Measurements from ENCODE around the gene RXRA.

The RXRA gene

DNA sequence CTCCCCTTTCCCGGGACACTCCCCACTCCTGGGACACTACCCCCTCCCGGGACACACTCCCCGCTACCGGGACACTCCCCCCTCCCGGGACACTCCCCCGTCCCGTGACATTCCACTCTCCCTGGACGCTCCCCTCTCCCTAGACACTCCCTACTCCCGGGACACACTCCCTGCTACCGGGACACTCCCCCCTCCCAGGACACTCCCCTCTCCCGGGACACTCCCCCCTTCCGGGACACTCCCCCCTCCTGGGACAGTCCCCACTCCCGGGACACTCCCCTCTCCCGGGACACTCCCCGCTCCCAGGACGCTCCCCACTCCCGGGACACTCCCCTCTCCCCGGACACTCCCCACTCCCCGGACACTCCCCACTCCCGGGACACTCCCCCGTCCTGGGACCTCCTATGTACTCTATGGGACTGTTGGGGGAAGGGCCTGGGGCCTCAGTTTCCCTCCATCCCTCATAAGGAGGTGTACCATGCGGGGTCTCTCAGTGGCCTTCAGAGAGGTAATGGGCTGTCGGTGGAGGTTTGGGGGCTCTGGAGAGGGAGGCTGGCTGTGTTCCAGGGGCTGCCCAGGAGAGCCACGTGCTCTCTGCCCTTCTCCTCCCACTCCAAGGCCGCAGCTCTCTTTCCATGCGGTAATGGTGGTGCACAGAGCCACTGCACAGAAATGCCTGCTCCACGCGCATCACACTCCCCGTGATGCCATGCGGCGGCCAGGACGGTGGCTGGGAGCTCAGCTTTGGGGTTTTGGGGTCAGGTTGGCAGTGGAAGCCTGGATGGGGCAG lies 96.2 kb downstream of the RXRA start:
- DNase-seq, result no peak

DNA sequence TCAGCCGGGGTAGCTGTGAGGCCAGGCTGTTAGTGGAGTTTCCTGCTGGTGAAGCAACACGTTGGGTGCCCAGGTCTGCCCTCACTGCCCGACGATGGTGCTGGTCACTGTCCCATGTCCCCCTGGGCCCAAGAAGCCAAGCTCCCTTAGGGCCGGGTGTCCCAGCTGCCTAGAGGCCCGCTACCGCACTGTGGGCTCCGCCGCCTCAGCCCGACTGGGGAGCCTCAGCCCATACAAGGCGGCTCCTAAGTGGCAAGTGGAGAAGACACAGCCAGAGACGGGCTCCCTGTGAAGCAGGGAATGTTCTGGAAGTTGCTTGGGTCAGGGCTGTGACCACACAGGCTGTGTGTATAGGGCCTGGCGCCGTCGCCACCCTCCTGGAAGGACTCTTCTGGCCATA lies 96.9 kb downstream of the RXRA start:
- no peak for DNase-seq

DNA sequence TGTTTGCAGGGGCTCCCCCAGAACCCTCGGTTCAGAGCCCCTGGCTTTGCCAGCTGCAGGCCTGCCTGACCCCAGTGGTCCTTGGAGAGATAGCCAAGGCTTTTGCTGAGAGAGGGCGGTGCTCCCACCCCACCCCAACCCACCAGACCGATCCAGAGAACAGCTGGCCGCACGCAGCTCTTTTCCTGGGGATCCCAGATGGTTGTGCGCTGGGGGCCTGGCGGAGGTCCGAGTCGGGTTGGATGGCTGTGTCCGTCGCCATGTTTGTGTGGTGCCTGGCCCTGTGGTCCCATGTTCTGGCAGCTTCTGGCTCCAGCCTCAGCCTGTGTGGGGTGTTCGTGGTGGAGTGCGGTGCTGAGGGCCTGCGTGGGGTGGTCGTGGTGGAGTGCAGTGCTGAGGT lies 97.5 kb downstream of the RXRA start:
- no peak for DNase-seq

DNA sequence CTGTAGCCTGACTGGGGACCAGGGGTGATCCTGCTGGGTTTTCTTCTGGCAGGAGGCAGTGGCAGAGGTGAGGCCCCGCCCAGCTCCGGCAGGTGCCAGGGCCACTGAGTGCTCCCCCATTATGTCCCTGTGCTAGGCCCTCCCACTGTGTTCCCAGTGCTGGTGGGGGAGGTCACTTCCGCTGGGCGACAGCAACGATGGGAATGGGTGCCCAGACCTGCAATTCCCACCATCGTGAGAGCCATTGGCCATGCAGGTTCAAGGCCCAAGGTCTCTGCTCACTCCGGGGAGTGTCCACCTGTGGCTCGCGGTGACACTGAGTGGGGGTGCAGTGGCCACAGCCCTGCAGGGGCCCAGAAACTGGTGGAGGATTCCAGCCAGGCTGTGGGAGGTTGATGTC lies 98.6 kb downstream of the RXRA start:
- DNase-seq, result no peak

DNA sequence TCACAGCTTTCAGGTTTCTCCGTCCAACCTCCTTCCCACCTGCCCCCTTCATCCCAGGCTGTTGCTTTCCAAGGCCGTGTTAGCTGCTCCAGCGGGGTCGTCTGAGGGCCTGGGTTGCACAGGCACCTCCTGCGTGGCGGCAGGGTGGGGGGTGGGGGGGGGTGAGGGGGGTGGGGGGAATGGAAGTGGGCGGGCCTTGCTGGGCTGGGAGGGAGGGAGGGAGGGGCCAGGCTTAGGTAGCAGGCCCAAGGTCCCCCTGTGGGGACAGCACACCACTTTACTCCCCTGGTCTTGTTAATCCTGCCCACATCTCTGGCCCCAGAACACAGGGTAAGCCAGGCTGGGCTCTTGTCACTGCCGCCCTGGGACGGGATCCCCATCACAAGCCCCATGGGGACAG lies 99.1 kb downstream of the RXRA start:
- DNase-seq, result no peak

DNA sequence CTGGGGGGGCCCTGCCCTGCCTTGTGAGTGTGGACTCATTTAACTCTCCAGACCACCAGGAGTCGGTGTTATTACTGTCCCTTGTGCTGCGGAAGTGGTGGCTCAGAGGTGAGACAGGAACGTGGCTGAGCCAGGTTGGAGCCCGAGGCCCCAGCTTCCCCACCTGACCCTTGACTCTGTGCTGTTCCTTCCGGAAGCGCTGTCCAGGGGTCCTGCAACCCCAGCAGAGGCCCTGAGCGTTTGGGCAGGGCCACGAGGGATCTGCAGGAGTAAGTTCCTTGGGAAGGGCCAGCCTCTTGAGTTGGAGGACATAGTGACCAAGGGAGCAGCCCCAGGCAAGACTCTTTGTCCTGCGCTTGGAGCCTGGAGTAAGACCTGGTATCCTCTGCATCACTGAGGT lies 99.6 kb downstream of the RXRA start:
- DNase-seq, result no peak

DNA sequence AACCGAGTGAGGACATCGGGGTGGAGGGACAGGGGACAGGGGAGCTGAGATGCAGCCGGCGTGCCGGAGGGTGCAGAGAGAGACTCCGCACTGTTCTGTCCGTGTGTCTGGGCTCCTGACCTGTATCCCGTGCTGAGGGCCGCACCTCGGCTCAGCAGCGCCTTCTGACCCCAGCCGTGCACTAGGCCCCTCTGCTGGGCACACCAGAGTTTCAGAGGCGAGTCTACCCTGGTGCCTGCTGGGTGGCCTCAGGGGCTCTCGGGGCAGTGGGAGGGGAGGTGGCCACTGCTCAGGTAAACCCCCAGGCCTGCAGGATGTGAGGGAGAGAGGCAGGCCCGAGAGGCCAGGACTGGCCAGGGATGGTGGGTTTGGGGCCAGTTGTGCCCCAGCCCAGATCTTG lies 100.2 kb downstream of the RXRA start:
- DNase-seq, result no peak

DNA sequence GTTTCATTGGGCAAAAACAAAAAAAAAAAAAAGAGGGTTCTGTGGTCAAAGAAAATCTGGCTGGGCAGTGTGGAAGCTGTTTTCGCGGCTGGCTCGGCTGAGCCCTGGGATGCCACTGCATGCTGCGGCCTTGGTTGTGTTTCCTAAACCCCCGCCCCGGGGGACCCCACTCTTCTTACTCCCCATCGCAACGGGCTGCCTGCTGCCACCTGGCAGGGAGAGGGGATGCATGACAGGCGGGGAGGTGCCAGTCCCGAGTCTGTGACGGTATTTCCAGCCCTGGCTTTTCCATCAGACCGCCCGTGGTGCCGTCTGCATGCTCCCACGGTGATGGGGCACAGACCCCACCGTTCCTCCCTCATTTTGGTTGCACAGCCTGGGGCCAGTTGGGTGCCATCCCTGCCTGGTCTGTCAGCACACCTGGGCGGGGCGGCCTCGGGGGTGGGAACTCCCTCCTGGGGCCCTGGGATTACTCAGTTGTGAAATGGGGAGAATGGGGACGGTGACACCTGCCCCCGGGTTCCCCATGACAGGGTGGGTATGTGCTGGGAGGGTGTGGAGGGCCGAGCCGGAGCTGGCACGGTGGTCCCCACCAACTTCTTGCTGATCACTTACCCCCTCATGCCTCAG lies 101.0 kb downstream of the RXRA start:
- no peak for DNase-seq

DNA sequence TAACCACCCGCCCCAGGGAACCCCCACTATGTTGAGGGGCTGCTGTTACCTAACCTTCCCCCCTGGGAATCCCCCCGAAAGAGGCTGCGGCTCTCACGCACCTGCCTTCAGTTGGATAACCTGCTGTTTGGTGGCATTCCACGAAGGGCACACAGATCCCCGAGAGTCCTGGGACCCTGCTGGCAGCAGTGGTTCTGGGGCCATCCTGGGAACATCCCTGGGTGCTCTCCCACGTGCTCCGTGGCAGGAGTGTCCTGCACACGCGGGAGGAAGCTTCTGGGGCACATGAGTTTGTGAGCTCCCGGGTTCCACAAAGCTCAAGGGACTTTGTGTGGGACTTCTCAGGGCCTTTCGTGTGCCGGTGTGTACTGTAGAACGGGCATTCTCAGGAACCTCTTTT lies 102.3 kb downstream of the RXRA start:
- DNase-seq, result no peak

DNA sequence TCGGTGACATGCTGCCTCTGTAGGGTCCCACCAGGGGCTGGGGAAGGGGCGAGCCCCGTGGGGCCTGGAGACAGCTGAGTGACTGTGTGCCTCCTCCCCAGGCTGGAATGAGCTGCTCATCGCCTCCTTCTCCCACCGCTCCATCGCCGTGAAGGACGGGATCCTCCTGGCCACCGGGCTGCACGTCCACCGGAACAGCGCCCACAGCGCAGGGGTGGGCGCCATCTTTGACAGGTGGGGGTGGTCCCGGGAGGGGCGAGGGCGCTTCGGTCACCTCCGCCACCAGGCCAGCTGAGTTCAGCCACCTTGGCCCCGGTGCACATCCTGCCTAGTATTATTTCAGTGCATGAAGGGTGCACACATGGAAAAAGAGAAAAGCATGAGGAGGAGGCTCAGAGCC lies 102.8 kb downstream of the RXRA start:
- no peak for DNase-seq

DNA sequence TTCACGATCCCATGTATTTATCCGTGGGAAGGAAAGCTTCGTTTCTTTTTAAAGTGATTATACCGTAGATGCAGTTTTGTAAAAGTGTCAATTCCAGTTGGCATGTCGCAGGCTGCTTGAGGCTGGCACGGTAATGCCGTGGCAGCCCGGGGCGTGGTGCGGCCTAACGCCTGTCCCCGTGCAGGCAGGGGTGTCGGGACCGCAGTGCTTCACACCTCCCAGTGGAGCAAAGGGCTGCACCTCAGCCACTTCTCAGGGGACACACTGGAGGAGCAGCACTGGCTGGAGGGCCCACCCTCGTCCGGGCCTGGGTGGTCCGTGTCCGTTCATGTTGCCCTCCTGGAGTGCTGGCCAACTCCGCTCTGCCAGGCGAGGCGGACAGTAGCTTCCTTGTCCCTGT lies 103.2 kb downstream of the RXRA start:
- no peak for DNase-seq

DNA sequence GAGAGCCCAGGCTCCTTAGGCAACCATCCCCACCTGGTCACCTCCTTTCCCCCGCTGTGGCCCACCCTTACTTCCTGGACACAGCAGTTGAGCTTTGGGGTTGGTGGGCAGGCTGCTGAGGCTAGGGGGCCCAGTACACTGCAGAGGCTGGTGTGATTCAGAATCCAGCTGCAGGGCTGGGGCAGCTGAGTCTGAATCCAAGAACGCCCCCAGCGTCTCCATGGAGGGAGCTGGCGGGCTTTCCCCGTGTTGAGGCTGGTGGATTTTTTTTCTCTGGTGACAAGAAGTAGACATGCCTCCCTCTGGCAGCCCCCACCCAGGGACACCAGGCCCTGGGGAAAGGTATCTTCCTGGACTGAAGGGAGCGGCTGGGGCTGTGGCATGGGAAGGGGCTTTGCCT lies 104.8 kb downstream of the RXRA start:
- DNase-seq, result no peak

DNA sequence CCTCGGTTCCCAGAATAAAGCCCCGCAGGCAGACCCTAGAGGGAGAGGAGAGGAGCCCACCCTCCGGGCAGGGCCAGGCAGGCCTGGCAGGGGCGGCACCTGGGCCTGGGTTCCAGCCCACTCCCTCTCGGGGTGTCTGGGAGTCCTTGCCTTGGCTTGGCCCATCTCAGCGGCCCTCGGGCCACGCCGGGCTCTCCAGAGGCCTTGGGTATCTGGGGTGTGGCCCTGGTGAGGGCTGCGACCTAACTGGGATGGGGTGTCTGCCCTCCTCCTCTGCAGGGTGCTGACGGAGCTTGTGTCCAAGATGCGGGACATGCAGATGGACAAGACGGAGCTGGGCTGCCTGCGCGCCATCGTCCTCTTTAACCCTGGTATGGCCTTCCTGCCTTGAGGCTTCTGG lies 105.4 kb downstream of the RXRA start:
- no peak for DNase-seq

DNA sequence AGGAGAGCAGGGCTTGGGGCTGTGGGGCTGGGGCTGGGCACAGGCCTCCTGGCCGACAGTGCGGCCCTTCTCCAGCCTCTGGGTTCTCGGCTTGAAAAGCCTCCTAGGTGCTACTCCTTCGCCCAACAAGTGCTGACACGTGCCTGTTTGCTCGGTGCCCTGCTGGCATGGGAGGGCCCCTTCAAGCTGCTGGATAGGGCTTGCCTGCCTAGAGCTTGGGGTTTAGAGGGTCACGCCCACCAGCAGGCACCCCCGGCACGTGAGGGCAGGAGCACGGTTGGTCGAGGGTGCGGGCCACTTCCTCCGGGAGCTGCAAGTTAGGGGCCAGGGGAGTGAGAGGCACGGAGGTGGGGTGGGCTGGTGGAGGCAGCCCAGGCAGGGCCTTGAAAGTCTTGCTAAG lies 106.2 kb downstream of the RXRA start:
- DNase-seq, result no peak

DNA sequence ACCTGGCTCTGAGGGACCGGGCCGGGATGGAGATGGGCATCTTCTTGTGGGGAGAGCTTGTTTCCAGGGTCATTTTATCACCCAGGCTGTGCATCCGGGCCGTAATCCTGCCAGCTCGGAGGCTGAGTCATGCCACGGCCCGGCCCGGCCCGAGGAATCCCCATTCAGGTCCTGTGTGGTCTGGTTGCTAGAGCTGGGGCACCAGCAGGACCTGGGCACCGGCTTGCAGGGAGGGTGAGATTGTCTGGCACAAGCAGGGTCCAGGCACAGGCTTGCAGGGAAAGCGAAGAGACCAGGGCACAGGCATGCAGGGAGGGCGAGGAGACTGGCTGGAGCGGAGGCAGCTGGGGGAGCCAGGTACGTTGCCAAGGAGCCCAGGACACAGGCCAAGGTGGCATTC lies 106.8 kb downstream of the RXRA start:
- no peak for DNase-seq

DNA sequence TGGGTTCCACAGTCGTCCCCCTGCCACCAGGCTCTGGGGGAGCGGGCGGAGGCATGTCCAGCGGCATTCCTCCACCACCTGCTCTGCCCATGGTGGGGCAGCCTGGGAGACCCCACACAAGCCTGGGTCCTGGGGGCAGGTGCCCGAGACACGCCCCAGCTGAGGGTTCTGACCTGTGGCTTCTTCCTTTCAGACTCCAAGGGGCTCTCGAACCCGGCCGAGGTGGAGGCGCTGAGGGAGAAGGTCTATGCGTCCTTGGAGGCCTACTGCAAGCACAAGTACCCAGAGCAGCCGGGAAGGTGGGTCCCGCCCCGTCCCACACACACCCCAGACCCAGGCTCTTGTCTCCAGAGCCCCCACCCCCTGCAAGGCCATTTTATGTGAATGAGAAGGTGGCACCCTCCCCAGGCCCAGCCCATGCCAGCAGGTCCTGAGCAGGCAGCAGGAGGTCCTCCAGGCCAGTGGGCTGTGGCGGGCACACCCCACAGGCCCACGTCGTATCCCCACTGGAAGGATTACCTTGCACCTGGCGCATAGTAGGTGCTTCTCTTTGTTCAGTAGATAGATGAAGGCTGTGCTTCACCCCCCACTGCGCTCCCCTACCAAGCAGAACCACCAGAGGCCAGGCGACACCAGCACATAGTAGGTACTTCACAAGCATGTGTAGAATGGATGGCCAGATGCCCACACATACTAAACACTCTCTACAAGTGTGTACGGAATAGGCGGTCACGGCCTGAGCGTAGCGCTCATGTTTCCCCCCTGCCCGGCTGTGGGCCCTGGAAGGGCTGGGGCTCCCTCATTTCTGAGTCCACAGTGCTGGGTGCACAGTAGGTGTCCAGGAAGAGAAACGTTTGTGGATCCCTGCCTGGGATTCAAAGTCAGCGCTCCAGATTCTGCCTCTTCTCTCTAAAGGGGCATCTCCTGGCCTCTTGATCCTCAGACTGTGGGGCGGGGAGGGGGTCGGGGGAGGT lies 107.9 kb downstream of the RXRA start:
- no peak for DNase-seq

DNA sequence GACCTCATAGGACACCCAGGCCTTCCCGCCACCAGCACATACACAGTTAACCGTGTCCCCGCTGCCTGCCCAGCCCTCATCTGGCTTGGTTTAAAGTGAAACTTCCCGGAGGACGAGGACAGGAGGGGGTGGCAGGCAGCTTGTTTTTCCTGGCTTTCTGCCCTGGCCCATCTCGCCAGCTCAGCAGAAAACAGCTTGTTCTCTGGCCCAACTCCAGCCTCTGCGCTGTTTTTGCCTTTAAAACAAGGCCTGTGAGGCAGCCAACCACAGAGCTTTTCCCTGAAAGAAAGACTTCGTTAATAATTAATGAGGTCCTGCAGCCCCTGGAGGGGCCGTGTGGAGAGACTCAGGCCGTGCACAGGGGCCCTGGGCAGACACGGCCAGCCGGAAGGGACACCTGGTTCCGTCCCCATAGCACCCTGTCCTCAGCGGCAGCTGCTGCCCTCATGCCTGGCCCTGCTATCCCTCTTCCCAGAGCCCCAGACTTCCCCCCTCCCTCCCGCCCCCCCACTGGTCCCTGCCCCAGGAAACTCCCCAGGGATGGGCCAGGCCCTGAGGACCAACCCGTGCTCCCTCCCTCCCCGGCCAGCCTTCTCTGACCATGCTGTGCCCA lies 108.7 kb downstream of the RXRA start:
- no peak for DNase-seq

DNA sequence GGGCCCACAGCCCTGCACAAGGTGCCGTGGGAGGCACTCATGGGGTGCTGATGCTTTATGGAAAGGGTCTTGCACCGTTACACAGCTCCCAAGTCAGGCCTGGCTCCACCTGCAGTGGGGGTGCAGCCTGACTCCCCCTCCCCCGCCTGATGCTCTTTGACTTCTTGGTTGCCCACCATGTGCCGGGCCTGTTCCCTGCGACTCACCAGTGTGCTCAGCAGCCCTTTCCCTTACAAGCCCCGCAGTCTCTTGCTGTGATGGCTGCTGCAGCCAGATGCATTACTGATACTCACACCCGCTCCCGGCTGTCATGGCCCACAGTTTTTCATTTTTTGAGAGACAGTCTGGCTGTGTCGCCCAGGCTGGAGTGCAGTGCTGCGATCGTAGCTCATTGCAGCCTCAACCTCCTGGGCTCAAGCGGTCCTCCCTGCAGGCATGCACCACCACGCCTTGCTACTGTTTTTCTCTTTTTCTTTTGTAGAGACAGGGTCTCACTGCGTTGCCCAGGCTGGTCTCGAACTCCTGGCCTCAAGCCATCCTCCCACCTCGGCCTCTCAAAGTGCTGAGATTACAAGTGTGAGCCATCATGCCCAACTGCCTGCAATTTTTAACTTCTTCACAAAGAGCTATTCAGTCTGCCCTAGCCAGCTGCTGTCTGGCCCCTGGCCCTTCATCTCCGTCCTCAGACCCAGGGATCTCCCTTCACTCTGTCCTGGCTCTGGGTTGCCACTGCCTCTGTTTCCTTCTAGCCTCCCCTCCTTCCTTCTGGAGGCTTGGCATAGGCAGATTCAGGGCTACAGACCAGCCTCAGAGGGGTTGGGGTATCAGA lies 109.5 kb downstream of the RXRA start:
- no peak for DNase-seq

DNA sequence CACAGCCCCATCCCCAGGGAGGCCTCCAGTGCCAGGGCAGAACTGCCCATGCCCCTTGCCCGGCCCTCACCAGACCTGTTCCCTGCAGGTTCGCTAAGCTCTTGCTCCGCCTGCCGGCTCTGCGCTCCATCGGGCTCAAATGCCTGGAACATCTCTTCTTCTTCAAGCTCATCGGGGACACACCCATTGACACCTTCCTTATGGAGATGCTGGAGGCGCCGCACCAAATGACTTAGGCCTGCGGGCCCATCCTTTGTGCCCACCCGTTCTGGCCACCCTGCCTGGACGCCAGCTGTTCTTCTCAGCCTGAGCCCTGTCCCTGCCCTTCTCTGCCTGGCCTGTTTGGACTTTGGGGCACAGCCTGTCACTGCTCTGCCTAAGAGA lies 110.1 kb downstream of the RXRA start:
- DNase-seq, result no peak

DNA sequence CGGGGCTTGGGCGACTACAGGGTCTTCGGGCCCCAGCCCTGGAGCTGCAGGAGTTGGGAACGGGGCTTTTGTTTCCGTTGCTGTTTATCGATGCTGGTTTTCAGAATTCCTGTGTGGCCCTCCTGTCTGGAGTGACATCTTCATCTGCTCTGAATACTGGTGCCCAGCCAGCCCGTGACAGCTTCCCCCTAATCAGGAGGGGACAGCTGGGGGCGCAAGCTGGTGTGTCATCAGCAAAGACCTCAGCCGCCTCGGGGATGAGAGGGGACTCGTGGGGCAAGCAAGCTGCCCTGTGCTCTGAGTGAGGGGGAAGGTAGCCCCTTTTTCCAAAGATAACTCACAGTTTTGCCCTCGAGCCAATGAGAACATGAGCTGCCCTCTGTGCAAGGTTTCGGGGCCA lies 110.7 kb downstream of the RXRA start:
- no peak for DNase-seq

DNA sequence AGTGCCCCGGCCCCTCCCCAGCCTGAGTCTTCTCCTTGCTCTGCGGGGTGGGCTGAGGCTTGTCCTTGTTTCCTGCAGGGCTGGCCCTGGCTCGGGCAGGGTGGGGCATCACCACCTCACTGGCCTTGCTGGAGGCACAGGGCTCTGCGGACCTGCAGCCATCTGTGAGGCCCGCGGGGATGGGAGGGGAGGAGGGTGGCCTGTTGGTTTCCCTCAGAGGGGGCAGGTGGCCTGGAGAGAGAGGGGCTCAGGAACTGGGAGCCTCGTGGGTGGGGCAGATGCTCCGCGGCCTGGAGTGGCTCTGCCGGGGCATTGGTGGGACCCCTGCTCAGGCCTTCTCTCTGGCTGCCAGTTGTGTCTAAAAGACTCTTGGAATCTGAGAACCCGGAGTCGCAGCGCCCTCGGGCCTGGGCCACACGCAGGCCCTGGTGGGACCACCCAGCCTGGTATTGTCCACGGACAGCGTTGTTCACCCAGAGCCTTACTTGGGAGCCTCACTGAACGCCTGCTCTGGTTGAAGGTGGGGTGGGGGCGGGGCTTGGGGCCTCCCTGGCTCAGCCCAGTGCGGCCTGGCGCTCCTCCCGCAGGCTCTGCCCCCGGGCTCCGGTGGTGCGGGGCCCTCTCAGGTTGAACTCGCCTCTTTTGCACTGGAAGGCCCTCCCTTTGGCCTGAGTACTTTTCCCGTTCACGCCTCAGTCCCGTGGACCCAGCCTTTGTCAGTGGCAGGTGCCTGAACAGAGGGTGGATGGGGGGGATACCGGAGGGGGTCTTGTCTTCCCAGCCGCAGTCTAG lies 111.3 kb downstream of the RXRA start:
- DNase-seq, result no peak

Measured in stimulated activated CD4-positive, alpha-beta T cell treated with anti-CD3 and anti-CD28 coated beads, Interleukin-4, amount 100 ng/mL, for 4 hours (primary cell).